HG02623 (cell line): ENCODE measurements around the gene GASK1A.
"Not testable (repeated sequence)": the region's sequence is repeated elsewhere in the genome, so short reads cannot be mapped to it uniquely, and the experiment has no call there.

Experiments
- ATAC-seq: cut with Tn5 transposase; IDR thresholded peaks from one replicate; pipeline ENCODE4 v1.9.1; 2021; ENCODE audit warnings: moderate library complexity; ENCODE audit not compliant: unreplicated experiment

GASK1A gene

DNA sequence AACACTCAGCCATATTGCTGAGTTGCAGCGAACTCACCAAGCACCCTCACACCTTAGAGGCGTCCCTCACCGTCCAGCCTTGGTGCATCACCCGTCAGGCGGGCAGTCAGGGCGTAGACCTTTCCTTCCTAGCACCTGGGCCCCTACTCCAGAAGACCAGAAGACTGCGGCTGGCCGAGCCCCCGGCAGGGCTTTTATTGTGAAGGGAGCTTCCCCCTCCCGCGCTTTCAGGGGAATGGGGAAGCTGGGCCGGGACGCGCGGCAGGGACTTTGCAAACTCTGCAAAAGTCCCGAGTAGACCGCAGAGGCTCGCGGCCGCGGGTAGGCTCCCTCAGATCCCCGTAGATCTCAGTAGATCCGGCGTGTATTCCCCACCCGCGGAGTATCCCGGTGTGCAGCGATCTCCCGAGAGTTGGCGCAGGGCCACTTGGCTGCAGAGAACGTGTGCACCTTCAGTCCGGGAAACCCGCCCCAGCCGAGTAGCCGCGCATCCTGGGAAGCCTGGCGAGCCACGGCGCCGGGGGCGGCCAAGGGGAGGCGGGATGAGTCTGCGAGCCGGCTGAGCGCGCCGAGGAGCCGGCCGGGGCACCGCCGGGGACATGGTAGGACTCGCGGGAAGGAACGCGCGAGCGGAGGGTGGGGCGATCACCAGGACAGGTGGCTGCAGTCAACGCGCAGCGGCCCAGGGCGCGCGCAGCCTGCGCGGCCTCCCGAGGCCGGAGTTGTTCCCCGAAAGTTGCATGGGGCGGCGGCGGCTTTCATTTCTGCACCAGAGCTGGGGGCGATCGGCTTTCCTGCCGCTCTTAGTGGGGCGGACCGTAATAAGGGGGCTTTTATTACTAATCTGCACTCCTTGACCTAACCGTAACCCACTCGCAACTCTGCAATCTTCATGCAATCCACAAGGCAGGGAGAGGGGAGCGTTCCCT lies at the start of gene GASK1A:
GASK1A (plus strand) TSS at position 268 of the 929 bp plus-strand sequence; CDS start at position 600, 332 bp downstream.
- ATAC-seq: no peak

DNA sequence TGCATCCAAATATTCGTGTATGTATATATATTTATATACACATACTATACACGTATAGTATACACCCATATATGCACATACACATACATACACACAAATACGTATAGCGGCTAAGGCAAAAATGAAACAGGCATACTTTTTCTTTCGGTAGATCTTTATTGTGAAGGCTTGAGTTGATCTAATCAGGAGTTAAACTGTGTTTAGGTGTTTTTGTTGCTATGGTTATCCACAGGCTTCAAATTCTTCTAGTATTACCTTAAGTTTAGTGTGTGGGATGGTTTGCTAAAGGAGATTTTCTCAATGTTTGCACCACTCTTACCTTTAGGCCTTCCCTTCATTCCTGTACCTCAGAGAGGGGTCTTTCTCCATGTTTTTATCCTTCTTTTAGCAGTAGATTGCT lies 45.0 kb upstream of the GASK1A start:
- no peak for ATAC-seq

- ATAC-seq: no peak
Observed at GRCh38 chr3:42934910-42935309, 44.2 kb upstream of the GASK1A start.

DNA sequence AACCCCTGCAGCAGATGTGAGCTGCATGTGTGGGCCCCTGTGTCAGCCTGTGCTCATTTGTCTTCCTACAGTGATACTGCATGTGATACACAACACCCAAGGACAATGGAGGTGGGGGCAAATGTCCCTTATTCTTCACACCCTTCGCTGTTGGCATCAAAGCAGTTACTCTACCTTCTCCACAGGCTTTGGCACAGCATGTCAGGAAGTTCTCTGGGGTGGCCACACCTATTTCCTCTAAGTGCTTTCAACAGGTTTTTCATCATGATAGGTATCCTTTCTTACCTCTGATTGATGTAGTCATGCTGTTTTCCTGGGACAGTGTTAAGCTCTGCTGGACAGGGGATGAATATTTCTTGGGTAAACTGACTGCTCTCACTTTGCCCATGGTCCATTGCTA lies 43.6 kb upstream of the GASK1A start:
- ATAC-seq: no peak

- ATAC-seq: no peak
Observed at GRCh38 chr3:42936157-42936981, 42.7 kb upstream of the GASK1A start.

DNA sequence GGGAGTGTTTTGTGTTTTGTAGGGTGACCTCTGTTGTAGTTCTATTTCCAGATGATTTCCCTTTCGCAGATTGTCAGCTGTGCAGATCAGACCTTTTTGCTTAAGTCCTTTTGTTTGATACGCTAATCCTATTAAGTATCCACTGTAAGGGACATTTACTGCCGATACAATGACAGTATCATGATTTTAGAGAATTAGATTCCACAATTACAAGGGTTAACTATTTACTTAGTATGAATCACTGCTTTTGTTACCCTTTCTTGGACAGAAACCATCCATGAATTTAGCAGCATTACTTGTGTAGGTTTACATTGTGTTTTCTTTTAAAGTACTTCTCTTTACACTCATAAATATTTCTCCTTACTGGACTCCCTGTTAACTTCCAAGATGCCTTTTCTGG lies 41.8 kb upstream of the GASK1A start:
- no peak for ATAC-seq

DNA sequence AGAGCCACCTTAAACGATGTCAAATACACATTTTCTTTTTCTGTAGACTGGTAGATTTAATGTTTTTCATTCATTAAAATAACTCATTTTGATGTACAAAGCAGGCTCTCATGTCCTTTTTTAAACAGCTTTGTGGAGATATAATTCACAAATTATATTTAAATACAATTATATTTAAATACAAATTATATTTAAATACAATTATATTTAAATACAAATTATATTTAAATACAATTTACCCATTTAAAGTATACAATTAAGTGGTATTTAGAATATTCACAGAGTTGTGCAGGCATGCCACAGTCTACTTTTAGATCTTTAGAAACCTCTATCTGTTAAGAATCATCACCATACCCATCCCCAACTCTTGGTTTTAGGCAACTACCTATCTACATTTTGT lies 36.4 kb upstream of the GASK1A start:
- ATAC-seq: no peak

DNA sequence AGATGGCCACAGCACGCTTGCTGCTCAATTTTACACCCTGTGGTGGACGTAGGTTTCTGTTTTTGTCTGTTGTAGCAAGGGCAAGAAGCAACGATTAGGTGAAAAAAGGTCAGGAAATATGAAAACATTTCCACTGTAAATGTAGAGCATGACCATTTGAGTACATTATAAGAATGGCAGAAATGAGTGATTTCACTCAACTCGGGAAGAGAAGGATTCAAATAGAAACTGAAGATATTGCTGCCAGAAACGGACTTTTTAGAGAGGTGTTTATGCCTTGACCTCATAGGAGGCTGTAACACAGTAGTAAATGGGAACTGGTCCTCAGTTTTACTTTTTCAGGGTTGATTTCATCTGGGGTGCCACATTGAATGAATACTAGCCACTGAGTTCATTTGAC lies 33.1 kb upstream of the GASK1A start:
- ATAC-seq: no peak

GRCh38 chr3:42957573-42957972 lies 21.5 kb upstream of the GASK1A start:
- no peak for ATAC-seq

- ATAC-seq: no peak
Observed at GRCh38 chr3:42960282-42960681, 18.8 kb upstream of the GASK1A start.

- no peak for ATAC-seq
Observed at GRCh38 chr3:42960786-42961185, 18.3 kb upstream of the GASK1A start.

- no peak for ATAC-seq
Observed at GRCh38 chr3:42961633-42962032, 17.5 kb upstream of the GASK1A start.

DNA sequence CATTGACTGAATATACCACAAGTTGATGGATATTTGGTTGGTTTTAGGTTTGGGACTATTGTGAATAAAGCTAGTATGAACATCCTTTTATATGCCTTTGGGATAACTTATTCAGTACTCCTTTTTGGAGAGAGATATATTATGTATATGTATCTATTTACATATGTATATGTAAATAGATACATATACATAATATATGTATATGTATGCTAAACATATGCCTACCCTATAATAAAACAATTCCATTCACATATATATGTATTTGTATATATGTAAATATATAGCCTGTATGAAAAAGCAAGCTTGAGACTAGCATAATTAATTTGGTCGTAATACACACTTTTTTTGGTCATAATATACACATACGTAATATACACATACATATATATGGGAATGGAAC lies 15.8 kb upstream of the GASK1A start:
- ATAC-seq: no peak

GRCh38 chr3:42964266-42964665 lies 14.8 kb upstream of the GASK1A start:
- ATAC-seq: no peak

GRCh38 chr3:42970557-42970956 lies 8.6 kb upstream of the GASK1A start:
- ATAC-seq: no peak

GRCh38 chr3:42970976-42971772 lies 7.9 kb upstream of the GASK1A start:
- no peak for ATAC-seq

DNA sequence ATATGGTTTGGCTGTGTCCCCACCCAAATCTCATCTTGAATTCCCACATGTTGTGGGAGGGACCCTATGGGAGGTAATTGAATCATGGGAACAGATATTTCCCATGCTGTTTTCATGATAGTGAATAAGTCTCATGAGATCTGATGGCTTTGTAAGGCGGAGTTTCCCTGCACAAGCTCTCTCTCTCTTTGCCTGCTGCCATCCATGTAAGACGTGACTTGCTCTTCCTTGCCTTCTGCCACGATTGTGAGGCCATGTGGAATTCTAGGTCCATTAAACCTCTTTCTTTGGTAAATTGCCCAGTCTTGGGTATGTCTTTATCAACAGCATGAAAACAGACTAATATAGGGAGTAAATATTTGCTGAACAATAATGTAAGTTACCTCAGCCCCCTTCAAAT lies 4.2 kb upstream of the GASK1A start:
- not testable (repeated sequence) for ATAC-seq

DNA sequence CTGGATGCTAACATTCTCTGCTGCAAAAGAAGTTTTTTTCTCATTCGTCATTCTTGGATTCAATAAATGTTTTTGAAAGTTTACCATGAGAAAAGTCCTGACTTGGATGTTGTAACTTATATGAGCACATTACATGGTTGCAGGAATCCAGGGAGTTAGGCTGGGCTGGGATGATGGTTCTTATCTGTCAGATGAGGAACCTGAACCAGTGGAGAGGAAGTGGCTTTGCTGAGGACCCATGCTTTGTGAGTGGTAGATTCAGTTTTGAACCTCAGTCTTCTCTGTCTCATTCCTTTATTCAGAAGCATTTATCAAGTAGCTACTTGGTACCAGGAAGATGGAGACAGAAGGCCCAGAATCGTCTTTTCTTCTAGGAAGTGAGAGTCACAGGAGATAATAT lies 3.7 kb upstream of the GASK1A start:
- ATAC-seq: no peak

- no peak for ATAC-seq
Observed at GRCh38 chr3:42975955-42976354, 3.2 kb upstream of the GASK1A start.

DNA sequence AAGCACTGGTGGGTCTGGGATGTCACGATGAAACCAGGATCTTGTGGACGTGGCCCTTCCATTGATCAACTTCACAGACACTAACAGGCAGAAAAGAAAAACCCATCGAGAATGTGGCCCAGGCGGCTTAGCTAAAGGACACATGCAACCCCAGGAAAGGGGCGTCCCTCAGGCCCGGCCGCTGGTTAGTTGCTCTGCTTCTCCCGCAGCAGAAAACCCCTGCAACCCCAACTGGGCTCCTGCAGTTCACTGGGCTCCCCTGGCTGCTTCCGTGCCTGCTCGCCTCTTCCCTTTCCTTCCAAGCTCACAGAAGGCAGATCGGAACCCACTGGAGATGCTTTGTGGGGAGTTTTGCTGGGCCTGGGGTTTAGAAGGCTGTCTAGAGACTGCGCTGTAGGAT lies 1.1 kb downstream of the GASK1A start:
- ATAC-seq: no peak

DNA sequence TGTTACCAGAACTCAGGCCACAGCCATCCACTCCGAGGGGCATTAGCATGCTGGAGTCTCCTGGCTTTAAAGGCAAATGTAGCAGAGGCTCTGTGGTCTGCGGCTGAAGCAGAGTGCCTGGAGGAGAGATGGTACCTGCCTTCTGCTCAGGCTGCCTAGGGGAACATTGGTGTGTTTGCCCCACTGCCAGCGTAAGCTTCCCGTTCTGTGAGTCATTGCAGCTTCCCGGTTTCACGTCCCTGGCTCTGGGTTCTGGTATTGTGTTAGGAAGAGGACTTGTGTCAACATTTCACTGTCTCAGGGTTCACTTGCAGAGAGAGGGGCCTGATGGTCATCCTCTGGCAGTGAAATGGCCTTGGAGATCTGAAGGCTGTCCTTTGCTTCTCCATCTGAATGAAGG lies 1.8 kb downstream of the GASK1A start:
- no peak for ATAC-seq
